Iris pigment epithelial cell (primary cell): Measurements from ENCODE around the gene TCF4.
A peak's percentile ranks its signal among the peaks of the same experiment; 100 is the strongest.

Experiments used
- DNase-seq: peaks from one replicate; pipeline ENCODE4 v3.0.0-alpha.2; 2011; ENCODE audit warnings: low read depth

Gene TCF4

GRCh38 chr18:55261253-55261652 lies 326.7 kb downstream of the TCF4 start:
- DNase-seq = no peak

- DNase-seq = no peak
Measured at GRCh38 chr18:55258088-55258487, 329.9 kb downstream of the TCF4 start.

GRCh38 chr18:55256929-55257289 lies 331.1 kb downstream of the TCF4 start:
- no peak for DNase-seq

GRCh38 chr18:55256226-55256928 lies 331.6 kb downstream of the TCF4 start:
- peak; percentile 45 for DNase-seq

GRCh38 chr18:55253814-55254213 lies 334.2 kb downstream of the TCF4 start:
- DNase-seq = no peak

- DNase-seq = no peak
Measured at GRCh38 chr18:55252901-55253300, 335.1 kb downstream of the TCF4 start.

GRCh38 chr18:55252053-55252675 lies 335.8 kb downstream of the TCF4 start:
- DNase-seq = peak; percentile 37

- peak; percentile 75 for DNase-seq
Measured at GRCh38 chr18:55251254-55251971, 336.6 kb downstream of the TCF4 start.

- DNase-seq = peak; percentile 83
Measured at GRCh38 chr18:55250768-55251173, 337.2 kb downstream of the TCF4 start.

- DNase-seq = no peak
Measured at GRCh38 chr18:55249550-55249949, 338.4 kb downstream of the TCF4 start.

- no peak for DNase-seq
Measured at GRCh38 chr18:55248495-55248894, 339.5 kb downstream of the TCF4 start.

GRCh38 chr18:55247032-55247431 lies 341.0 kb downstream of the TCF4 start:
- no peak for DNase-seq

GRCh38 chr18:55246278-55246677 lies 341.7 kb downstream of the TCF4 start:
- no peak for DNase-seq

GRCh38 chr18:55245211-55245614 lies 342.8 kb downstream of the TCF4 start:
- peak; percentile 69 for DNase-seq

- no peak for DNase-seq
Measured at GRCh38 chr18:55244546-55244945, 343.4 kb downstream of the TCF4 start.

- DNase-seq = peak; percentile 75
Measured at GRCh38 chr18:55243857-55244256, 344.1 kb downstream of the TCF4 start.

GRCh38 chr18:55243255-55243654 lies 344.7 kb downstream of the TCF4 start:
- DNase-seq = no peak

GRCh38 chr18:55240978-55241377 lies 347.0 kb downstream of the TCF4 start:
- DNase-seq = no peak

GRCh38 chr18:55239740-55240139 lies 348.3 kb downstream of the TCF4 start:
- DNase-seq = no peak

- DNase-seq = no peak
Measured at GRCh38 chr18:55237660-55238059, 350.3 kb downstream of the TCF4 start.

GRCh38 chr18:55236150-55236931 lies 351.7 kb downstream of the TCF4 start:
- DNase-seq = peak; percentile 87

- no peak for DNase-seq
Measured at GRCh38 chr18:55235094-55235461, 352.9 kb downstream of the TCF4 start.
